ENCODE data around the gene PPFIBP1.

Gene PPFIBP1

GRCh38 chr12:27550653-27550975 lies 26.6 kb downstream of the PPFIBP1 start:
- no peak overlapping the region for H3K9ac ChIP-seq (ENCODE audit: insufficient read length)
- no peaks in the 10 kb centered on the region for H3K9me3 ChIP-seq (ENCODE audit: low read depth, low read length)
- no peak for DNase-seq (ENCODE audit: low read depth, low spot score)
- H3K27ac ChIP-seq: no peak overlapping the region
- TF ChIP-seq FOXP2 (optimal IDR thresholded peaks at IDR 0.05; ENCODE audit: control extremely low read depth, extremely low read length, insufficient read depth): no peak
- no peak for TF ChIP-seq EZH2 (IDR thresholded peaks at IDR 0.05)
- no peak for TF ChIP-seq POLR2AphosphoS5 (IDR thresholded peaks at IDR 0.05; ENCODE audit: borderline replicate concordance, low read depth, low read length)
- H3K36me3 ChIP-seq (ENCODE audit: insufficient read depth, low read length): no peaks in the 10 kb centered on the region
- no peak overlapping the region for H3K4me3 ChIP-seq

- H3K9me3 ChIP-seq (ENCODE audit: low read depth, low read length): no peaks in the 10 kb centered on the region
- DNase-seq (ENCODE audit: low read depth, low spot score): no peak
- TF ChIP-seq POLR2AphosphoS5 (IDR thresholded peaks at IDR 0.05; ENCODE audit: borderline replicate concordance, low read depth, low read length) (no peak), EZH2 (IDR thresholded peaks at IDR 0.05) (no peak), FOXP2 (optimal IDR thresholded peaks at IDR 0.05; ENCODE audit: control extremely low read depth, extremely low read length, insufficient read depth) (no peak)
- no peak overlapping the region for H3K27ac ChIP-seq
- H3K36me3 ChIP-seq (ENCODE audit: insufficient read depth, low read length): no peaks in the 10 kb centered on the region
- H3K9ac ChIP-seq (ENCODE audit: insufficient read length): no peak overlapping the region
- H3K4me3 ChIP-seq: no peak overlapping the region
These were observed 27.3 kb downstream of the PPFIBP1 start for GRCh38 chr12:27551172-27551840.

- Histone ChIP-seq H3K9me3 (ENCODE audit: low read depth, low read length) (no peaks in the 10 kb centered on the region), H3K27ac (no peak overlapping the region), H3K4me3 (no peak overlapping the region), H3K36me3 (ENCODE audit: insufficient read depth, low read length) (no peaks in the 10 kb centered on the region), H3K9ac (ENCODE audit: insufficient read length) (no peak overlapping the region)
- no peak for TF ChIP-seq FOXP2 (optimal IDR thresholded peaks at IDR 0.05; ENCODE audit: control extremely low read depth, extremely low read length, insufficient read depth)
- no peak for TF ChIP-seq POLR2AphosphoS5 (IDR thresholded peaks at IDR 0.05; ENCODE audit: borderline replicate concordance, low read depth, low read length)
- no peak for TF ChIP-seq EZH2 (IDR thresholded peaks at IDR 0.05)
- DNase-seq (ENCODE audit: low read depth, low spot score): no peak
These were observed 28.2 kb downstream of the PPFIBP1 start for GRCh38 chr12:27552235-27552634.

GRCh38 chr12:27552886-27553560 lies 29.0 kb downstream of the PPFIBP1 start:
- H3K27ac ChIP-seq: no peak overlapping the region
- DNase-seq (ENCODE audit: low read depth, low spot score): no peak
- H3K9ac ChIP-seq (ENCODE audit: insufficient read length): no peak overlapping the region
- H3K4me3 ChIP-seq: no peak overlapping the region
- TF ChIP-seq EZH2 (IDR thresholded peaks at IDR 0.05): no peak
- TF ChIP-seq FOXP2 (optimal IDR thresholded peaks at IDR 0.05; ENCODE audit: control extremely low read depth, extremely low read length, insufficient read depth): no peak
- TF ChIP-seq POLR2AphosphoS5 (IDR thresholded peaks at IDR 0.05; ENCODE audit: borderline replicate concordance, low read depth, low read length): no peak
- H3K9me3 ChIP-seq (ENCODE audit: low read depth, low read length): no peaks in the 10 kb centered on the region
- no peaks in the 10 kb centered on the region for H3K36me3 ChIP-seq (ENCODE audit: insufficient read depth, low read length)

- TF ChIP-seq FOXP2 (optimal IDR thresholded peaks at IDR 0.05; ENCODE audit: control extremely low read depth, extremely low read length, insufficient read depth): no peak
- no peak for TF ChIP-seq EZH2 (IDR thresholded peaks at IDR 0.05)
- TF ChIP-seq POLR2AphosphoS5 (IDR thresholded peaks at IDR 0.05; ENCODE audit: borderline replicate concordance, low read depth, low read length): no peak
- H3K27ac ChIP-seq: no peak overlapping the region
- H3K36me3 ChIP-seq (ENCODE audit: insufficient read depth, low read length): no peaks in the 10 kb centered on the region
- DNase-seq (ENCODE audit: low read depth, low spot score): no peak
- H3K9ac ChIP-seq (ENCODE audit: insufficient read length): no peak overlapping the region
- no peaks in the 10 kb centered on the region for H3K9me3 ChIP-seq (ENCODE audit: low read depth, low read length)
- no peak overlapping the region for H3K4me3 ChIP-seq
These were observed 29.9 kb downstream of the PPFIBP1 start for GRCh38 chr12:27553941-27554340.

GRCh38 chr12:27554421-27555186 lies 30.6 kb downstream of the PPFIBP1 start:
- no peak for DNase-seq (ENCODE audit: low read depth, low spot score)
- H3K27ac ChIP-seq: peak overlapping the region; percentile 29; the same call in 1 of the 2 replicates
- no peaks in the 10 kb centered on the region for H3K9me3 ChIP-seq (ENCODE audit: low read depth, low read length)
- H3K4me3 ChIP-seq: peak overlapping the region; percentile 31; the same call in 1 of the 2 replicates
- TF ChIP-seq FOXP2 (optimal IDR thresholded peaks at IDR 0.05; ENCODE audit: control extremely low read depth, extremely low read length, insufficient read depth): no peak
- TF ChIP-seq EZH2 (IDR thresholded peaks at IDR 0.05): no peak
- no peak for TF ChIP-seq POLR2AphosphoS5 (IDR thresholded peaks at IDR 0.05; ENCODE audit: borderline replicate concordance, low read depth, low read length)
- no peaks in the 10 kb centered on the region for H3K36me3 ChIP-seq (ENCODE audit: insufficient read depth, low read length)
- H3K9ac ChIP-seq (ENCODE audit: insufficient read length): no peak overlapping the region

- Histone ChIP-seq H3K36me3 (ENCODE audit: insufficient read depth, low read length) (no peaks in the 10 kb centered on the region), H3K9me3 (ENCODE audit: low read depth, low read length) (no peaks in the 10 kb centered on the region), H3K9ac (ENCODE audit: insufficient read length) (peak overlapping the region; percentile 19), H3K4me3 (peak overlapping the region; percentile 31; the same call in 1 of the 2 replicates), H3K27ac (peak overlapping the region; percentile 29; the same call in 1 of the 2 replicates)
- no peak for DNase-seq (ENCODE audit: low read depth, low spot score)
- TF ChIP-seq FOXP2 (optimal IDR thresholded peaks at IDR 0.05; ENCODE audit: control extremely low read depth, extremely low read length, insufficient read depth) (no peak), EZH2 (IDR thresholded peaks at IDR 0.05) (no peak), POLR2AphosphoS5 (IDR thresholded peaks at IDR 0.05; ENCODE audit: borderline replicate concordance, low read depth, low read length) (no peak)
These were observed 31.4 kb downstream of the PPFIBP1 start for GRCh38 chr12:27555361-27555760.

Data from SK-N-MC (cell line).